K562 (cell line): ENCODE data around the gene SETD5. TPM values are rescaled to one million over a fixed set of nuclear protein-coding genes. Genes with fewer than 3 reads are reported as not detected.

Experiments
- EZH2 ChIP-seq: IDR thresholded peaks from 2 replicates; pipeline ENCODE4 v1.6.1; 2012; ENCODE audit warnings: low read depth, mild to moderate bottlenecking, inconsistent platforms, low read length, borderline replicate concordance
- GTF2A2 ChIP-seq: IDR thresholded peaks from 2 replicates; pipeline ENCODE4 v1.6.1; 2016; ENCODE audit warnings: mild to moderate bottlenecking, missing genetic modification characterization, missing compliant biosample characterization
- HNRNPK ChIP-seq: fragments of 200-400 bp; formaldehyde crosslinking; IDR thresholded peaks from one replicate; pipeline ENCODE4 v1.6.1; 2018; ENCODE audit warnings: mild to moderate bottlenecking, low read depth, low read length; ENCODE audit not compliant: poor library complexity, severe bottlenecking
- JUN ChIP-seq, 2 experiments: sonication (generic) in 1 of 2; formaldehyde crosslinking in 1 of 2; IDR thresholded peaks; 2 replicates each; pipeline versions ENCODE4 v1.6.1 to v1.8.0; 2012 to 2022; ENCODE audit warnings: borderline replicate concordance in 2 of 2, mild to moderate bottlenecking in 2 of 2, improper control_type of control experiment in 1 of 2, low read depth in 1 of 2, low read length in 1 of 2, missing genetic modification reagents in 1 of 2
- JUNB ChIP-seq: fragments of 450-650 bp; formaldehyde crosslinking; conservative IDR thresholded peaks from 2 replicates; pipeline ENCODE4 v1.4.0; 2020; ENCODE audit warnings: mild to moderate bottlenecking
- MLX ChIP-seq, 2 experiments: fragments of 450-650 bp in 1 of 2; sonication (generic) in 1 of 2; formaldehyde crosslinking; conservative IDR thresholded peaks; 2 replicates each; pipeline versions ENCODE4 v1.4.0 to v1.8.1; 2020 to 2022; ENCODE audit warnings: mild to moderate bottlenecking in 1 of 2, missing genetic modification reagents in 1 of 2
- NKRF ChIP-seq: fragments of 450-650 bp; IDR thresholded peaks from 2 replicates; pipeline ENCODE4 v1.6.1; 2016; ENCODE audit warnings: borderline replicate concordance
- NR2C2 ChIP-seq, 2 experiments: fragments of 200-800 bp in 1 of 2; sonication (Bioruptor generic) in 1 of 2; sonication (generic) in 1 of 2; formaldehyde crosslinking in 1 of 2; IDR thresholded peaks; 2 replicates each; pipeline versions ENCODE4 v1.6.1 to v1.8.0; 2016 to 2022; ENCODE audit warnings: mild to moderate bottlenecking in 1 of 2, missing compliant biosample characterization in 1 of 2, missing genetic modification characterization in 1 of 2, missing genetic modification reagents in 1 of 2
- PHF20 ChIP-seq: fragments of 450-650 bp; IDR thresholded peaks from 2 replicates; pipeline ENCODE4 v1.6.1; 2018; ENCODE audit not compliant: partially characterized antibody
- RB1 ChIP-seq: fragments of 450-650 bp; IDR thresholded peaks from 2 replicates; pipeline ENCODE4 v1.6.1; 2017; ENCODE audit warnings: low read depth, mild to moderate bottlenecking
- SIN3B ChIP-seq: fragments of 450-650 bp; IDR thresholded peaks from 2 replicates; pipeline ENCODE4 v1.6.1; 2017; ENCODE audit warnings: low read depth, mild to moderate bottlenecking, moderate library complexity
- SMAD3 ChIP-seq: fragments of 450-650 bp; formaldehyde crosslinking; conservative IDR thresholded peaks from 2 replicates; pipeline ENCODE4 v1.4.0; 2020; ENCODE audit warnings: mild to moderate bottlenecking
- TAF7 ChIP-seq: fragments of 450-650 bp; IDR thresholded peaks from 2 replicates; pipeline ENCODE4 v1.6.1; 2016; ENCODE audit warnings: missing genetic modification characterization, missing compliant biosample characterization
- YBX1 ChIP-seq: fragments of 450-650 bp; IDR thresholded peaks from 2 replicates; pipeline ENCODE4 v1.7.1; 2016; ENCODE audit warnings: mild to moderate bottlenecking
- ZEB2 ChIP-seq: fragments of 450-650 bp; IDR thresholded peaks from 2 replicates; pipeline ENCODE4 v1.6.1; 2016
- ZFP30 ChIP-seq: fragments of 250-450 bp; sonication (Bioruptor Pico); IDR thresholded peaks from 2 replicates; pipeline ENCODE4 v1.8.0; 2022; ENCODE audit warnings: moderate library complexity, mild to moderate bottlenecking, inconsistent platforms, borderline replicate concordance
- ZNF143 ChIP-seq: sonication (generic); formaldehyde crosslinking; IDR thresholded peaks from 2 replicates; pipeline ENCODE4 v1.9.0; 2022; ENCODE audit warnings: mild to moderate bottlenecking, missing genetic modification reagents
- ZNF785 ChIP-seq: fragments of 250-450 bp; sonication (Bioruptor Pico); IDR thresholded peaks from 2 replicates; pipeline ENCODE4 v1.4.0; 2020; ENCODE audit warnings: mild to moderate bottlenecking
- polyA plus RNA-seq, 8 experiments: library from polyadenylated mRNA; depleted of rRNA in 4 of 8; stranded (reverse) in 5 of 8; unstranded in 3 of 8; fragments of >200 nt; fragmentation: Nextera tagmentation in 2 of 8; fragmentation: Illumina TruSeq in 1 of 8; extraction: Ambion mirVana in 2 of 8; extraction: Trizol in 1 of 8; gene quantifications; 2 replicates each; pipeline versions ENCODE4 v1.2.1 to v1.2.3, GENCODE V29; 2011 to 2014; ENCODE audit warnings: inconsistent platforms in 1 of 8, missing spikeins in 1 of 8
- total RNA-seq, 7 experiments: library from RNA; depleted of rRNA in 6 of 7; stranded (reverse); fragments of >200 nt in 6 of 7; fragmentation: Illumina TruSeq in 2 of 7; extraction: Trizol in 2 of 7; gene quantifications; 2 replicates each; pipeline versions ENCODE4 v1.2.1 to v1.2.3, GENCODE V29; 2011 to 2021; ENCODE audit warnings: low replicate concordance in 1 of 7
- TF ChIP-seq, protein P1 (sequence below): sonication (generic); formaldehyde crosslinking; IDR thresholded peaks from 2 replicates; pipeline ENCODE4 v1.8.0; 2023; ENCODE audit warnings: missing genetic modification reagents, mild to moderate bottlenecking, borderline replicate concordance

SETD5 gene
- total and polyA plus RNA-seq, 9 of the 15 experiments (the other 6 are each of a cell fraction or from before 2014, with no cell fraction given), result 20.8 to 135 (median 87.2) TPM

GRCh38 chr3:9362731-9363530 lies 34.5 kb upstream of the SETD5 start, which contains the start of gene THUMPD3 (continued):
- peak; percentile 53; the same call in 1 of the 2 replicates for TF ChIP-seq JUN (IDR thresholded peaks at IDR 0.05; ENCODE audit: borderline replicate concordance, low read depth, low read length)
- peak; percentile 82; the same call in 1 of the 2 replicates for TF ChIP-seq JUN (CRISPR knock-in tag; IDR thresholded peaks at IDR 0.05; ENCODE audit: borderline replicate concordance)
- 0 out of 2 replicates have a peak, but pooled peaks have one; percentile 57 for TF ChIP-seq ZEB2
- TF ChIP-seq SMAD3 (CRISPR knock-in tag), result no peak
- TF ChIP-seq, protein P1, sequence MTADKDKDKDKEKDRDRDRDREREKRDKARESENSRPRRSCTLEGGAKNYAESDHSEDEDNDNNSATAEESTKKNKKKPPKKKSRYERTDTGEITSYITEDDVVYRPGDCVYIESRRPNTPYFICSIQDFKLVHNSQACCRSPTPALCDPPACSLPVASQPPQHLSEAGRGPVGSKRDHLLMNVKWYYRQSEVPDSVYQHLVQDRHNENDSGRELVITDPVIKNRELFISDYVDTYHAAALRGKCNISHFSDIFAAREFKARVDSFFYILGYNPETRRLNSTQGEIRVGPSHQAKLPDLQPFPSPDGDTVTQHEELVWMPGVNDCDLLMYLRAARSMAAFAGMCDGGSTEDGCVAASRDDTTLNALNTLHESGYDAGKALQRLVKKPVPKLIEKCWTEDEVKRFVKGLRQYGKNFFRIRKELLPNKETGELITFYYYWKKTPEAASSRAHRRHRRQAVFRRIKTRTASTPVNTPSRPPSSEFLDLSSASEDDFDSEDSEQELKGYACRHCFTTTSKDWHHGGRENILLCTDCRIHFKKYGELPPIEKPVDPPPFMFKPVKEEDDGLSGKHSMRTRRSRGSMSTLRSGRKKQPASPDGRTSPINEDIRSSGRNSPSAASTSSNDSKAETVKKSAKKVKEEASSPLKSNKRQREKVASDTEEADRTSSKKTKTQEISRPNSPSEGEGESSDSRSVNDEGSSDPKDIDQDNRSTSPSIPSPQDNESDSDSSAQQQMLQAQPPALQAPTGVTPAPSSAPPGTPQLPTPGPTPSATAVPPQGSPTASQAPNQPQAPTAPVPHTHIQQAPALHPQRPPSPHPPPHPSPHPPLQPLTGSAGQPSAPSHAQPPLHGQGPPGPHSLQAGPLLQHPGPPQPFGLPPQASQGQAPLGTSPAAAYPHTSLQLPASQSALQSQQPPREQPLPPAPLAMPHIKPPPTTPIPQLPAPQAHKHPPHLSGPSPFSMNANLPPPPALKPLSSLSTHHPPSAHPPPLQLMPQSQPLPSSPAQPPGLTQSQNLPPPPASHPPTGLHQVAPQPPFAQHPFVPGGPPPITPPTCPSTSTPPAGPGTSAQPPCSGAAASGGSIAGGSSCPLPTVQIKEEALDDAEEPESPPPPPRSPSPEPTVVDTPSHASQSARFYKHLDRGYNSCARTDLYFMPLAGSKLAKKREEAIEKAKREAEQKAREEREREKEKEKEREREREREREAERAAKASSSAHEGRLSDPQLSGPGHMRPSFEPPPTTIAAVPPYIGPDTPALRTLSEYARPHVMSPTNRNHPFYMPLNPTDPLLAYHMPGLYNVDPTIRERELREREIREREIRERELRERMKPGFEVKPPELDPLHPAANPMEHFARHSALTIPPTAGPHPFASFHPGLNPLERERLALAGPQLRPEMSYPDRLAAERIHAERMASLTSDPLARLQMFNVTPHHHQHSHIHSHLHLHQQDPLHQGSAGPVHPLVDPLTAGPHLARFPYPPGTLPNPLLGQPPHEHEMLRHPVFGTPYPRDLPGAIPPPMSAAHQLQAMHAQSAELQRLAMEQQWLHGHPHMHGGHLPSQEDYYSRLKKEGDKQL, result no peak
- TF ChIP-seq JUNB (CRISPR knock-in tag), result no peak
- TF ChIP-seq SIN3B, result peak; percentile 82
- peak in 1 of 2 experiments; percentile 59; a peak in 2 of 4 replicates for TF ChIP-seq MLX (CRISPR knock-in tag; conservative IDR thresholded peaks at IDR 0.05)
- TF ChIP-seq NR2C2 (CRISPR knock-in tag; IDR thresholded peaks at IDR 0.05), result peak; percentile 92
- TF ChIP-seq NR2C2 (tag; IDR thresholded peaks at IDR 0.05), result peak; percentile 99
- TF ChIP-seq ZNF143, result no peak
- no peak for TF ChIP-seq YBX1
- TF ChIP-seq RB1, result peak; percentile 83
- TF ChIP-seq GTF2A2, result peak; percentile 64; the same call in 1 of the 2 replicates
- TF ChIP-seq NKRF, result peak; percentile 97
- TF ChIP-seq HNRNPK, result no peak
- TF ChIP-seq ZNF785 (CRISPR knock-in tag), result no peak
- TF ChIP-seq EZH2, result no peak
- no peak for TF ChIP-seq ZFP30 (CRISPR knock-in tag)
- TF ChIP-seq TAF7 (tag), result peak; percentile 87
- TF ChIP-seq PHF20, result peak; percentile 90
